GM19455 (cell line): ENCODE data around the gene ZYG11B.
"Not testable (repeated sequence)": the region's sequence is repeated elsewhere in the genome, so short reads cannot be mapped to it uniquely, and the experiment has no call there.

ENCODE experiments used
- ATAC-seq: cut with Tn5 transposase; IDR thresholded peaks from one replicate; pipeline ENCODE4 v1.9.1; 2021; ENCODE audit not compliant: unreplicated experiment

Gene ZYG11B

GRCh38 chr1:52726265-52727113, at the start of gene ZYG11B:
Gene ZYG11B, plus strand, starts transcription at chr1:52726453. Its CDS starts 201 bp downstream, at chr1:52726654.
- peak; percentile 96 for ATAC-seq

GRCh38 chr1:52677076-52677806, 49.0 kb upstream of the ZYG11B start:
- no peak for ATAC-seq

- ATAC-seq, result no peak
Observed at GRCh38 chr1:52679048-52679447, 47.2 kb upstream of the ZYG11B start.

- ATAC-seq, result no peak
Observed at GRCh38 chr1:52679498-52679897, 46.8 kb upstream of the ZYG11B start.

GRCh38 chr1:52680353-52680752, 45.9 kb upstream of the ZYG11B start:
- no peak for ATAC-seq

- no peak for ATAC-seq
Observed at GRCh38 chr1:52681136-52681535, 45.1 kb upstream of the ZYG11B start.

GRCh38 chr1:52683367-52683940, 42.8 kb upstream of the ZYG11B start:
- no peak for ATAC-seq

- ATAC-seq, result no peak
Observed at GRCh38 chr1:52684545-52684944, 41.7 kb upstream of the ZYG11B start.

- ATAC-seq, result peak; percentile 75
Observed at GRCh38 chr1:52686261-52686751, 39.9 kb upstream of the ZYG11B start.

- no peak for ATAC-seq
Observed at GRCh38 chr1:52686830-52687229, 39.4 kb upstream of the ZYG11B start.

- no peak for ATAC-seq
Observed at GRCh38 chr1:52691821-52692220, 34.4 kb upstream of the ZYG11B start.

GRCh38 chr1:52692697-52693096, 33.6 kb upstream of the ZYG11B start:
- ATAC-seq, result no peak

- not testable (repeated sequence) for ATAC-seq
Observed at GRCh38 chr1:52693351-52693750, 32.9 kb upstream of the ZYG11B start.

GRCh38 chr1:52693843-52694242, 32.4 kb upstream of the ZYG11B start:
- ATAC-seq, result no peak

- ATAC-seq, result no peak
Observed at GRCh38 chr1:52695627-52696026, 30.6 kb upstream of the ZYG11B start.

- ATAC-seq, result peak; percentile 45
Observed at GRCh38 chr1:52697795-52698674, 28.2 kb upstream of the ZYG11B start, which contains the start of gene COA7. Gene COA7, minus strand, starts transcription at chr1:52698347. Its CDS starts 21 bp downstream, at chr1:52698326.

- ATAC-seq, result peak; percentile 89
Observed at GRCh38 chr1:52702886-52703787, 23.1 kb upstream of the ZYG11B start.

GRCh38 chr1:52706136-52706670, 20.1 kb upstream of the ZYG11B start:
- no peak for ATAC-seq
